ENCODE results near the gene ENOX1.

Gene ENOX1

DNA sequence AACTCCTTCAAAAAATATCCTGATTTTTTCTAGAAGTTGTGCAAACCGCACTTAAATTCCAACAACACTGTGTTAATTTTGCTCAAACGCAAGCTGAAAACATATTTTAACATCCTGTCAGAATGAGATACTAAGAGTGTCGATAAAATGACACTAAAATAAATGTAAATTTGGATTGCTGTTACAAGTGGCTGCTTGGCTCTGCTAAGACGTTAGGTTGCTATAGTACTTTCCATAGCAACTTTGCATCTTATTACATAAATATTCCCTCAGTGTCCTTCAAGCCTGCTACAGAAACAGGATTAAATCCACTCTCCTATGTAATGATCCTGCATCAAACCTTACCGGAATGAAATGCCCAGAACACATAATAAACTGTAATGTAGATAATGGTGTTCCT lies 471.2 kb downstream of the ENOX1 start:
- no peaks in the 10 kb centered on the region for H3K9me3 Mint-ChIP-seq

DNA sequence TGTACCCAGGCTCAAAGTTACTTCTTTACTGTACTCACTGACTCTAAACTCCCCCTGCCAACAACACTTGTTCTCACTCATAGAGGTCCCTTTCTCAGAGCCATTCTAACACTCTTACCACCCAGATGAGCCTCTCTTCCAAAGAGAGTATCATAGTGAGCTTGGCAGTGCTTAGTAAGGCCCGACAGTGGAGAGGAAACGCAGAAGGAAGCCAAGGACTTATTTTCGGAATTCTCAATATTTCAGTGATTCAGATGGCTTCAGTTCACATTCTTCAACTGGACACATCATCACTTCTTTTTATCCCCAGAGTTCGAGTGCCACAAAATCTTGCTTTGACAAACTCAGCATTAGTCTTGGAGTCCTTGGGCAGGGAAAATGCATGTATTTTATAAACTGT lies 477.5 kb downstream of the ENOX1 start:
- DNase-seq: no peak
- Mint-ChIP-seq H3K27ac (no peak overlapping the region), H3K36me3 (no peaks in the 10 kb centered on the region), H3K27me3 (peaks cover 19% of the 10 kb centered on the region), H3K4me1 (no peaks in the 10 kb centered on the region), H3K4me3 (no peak overlapping the region), H3K9me3 (no peaks in the 10 kb centered on the region)
- CTCF ChIA-PET: no interaction called here

More for the DNA sequence above, 471.2 kb downstream of the ENOX1 start:
- H3K4me1 Mint-ChIP-seq: no peaks in the 10 kb centered on the region
- H3K36me3 Mint-ChIP-seq: no peaks in the 10 kb centered on the region
- H3K27me3 Mint-ChIP-seq: peaks cover 14% of the 10 kb centered on the region
- DNase-seq: no peak
- CTCF ChIA-PET: no interaction called here
- H3K4me3 Mint-ChIP-seq: no peak overlapping the region
- no peak overlapping the region for H3K27ac Mint-ChIP-seq

DNA sequence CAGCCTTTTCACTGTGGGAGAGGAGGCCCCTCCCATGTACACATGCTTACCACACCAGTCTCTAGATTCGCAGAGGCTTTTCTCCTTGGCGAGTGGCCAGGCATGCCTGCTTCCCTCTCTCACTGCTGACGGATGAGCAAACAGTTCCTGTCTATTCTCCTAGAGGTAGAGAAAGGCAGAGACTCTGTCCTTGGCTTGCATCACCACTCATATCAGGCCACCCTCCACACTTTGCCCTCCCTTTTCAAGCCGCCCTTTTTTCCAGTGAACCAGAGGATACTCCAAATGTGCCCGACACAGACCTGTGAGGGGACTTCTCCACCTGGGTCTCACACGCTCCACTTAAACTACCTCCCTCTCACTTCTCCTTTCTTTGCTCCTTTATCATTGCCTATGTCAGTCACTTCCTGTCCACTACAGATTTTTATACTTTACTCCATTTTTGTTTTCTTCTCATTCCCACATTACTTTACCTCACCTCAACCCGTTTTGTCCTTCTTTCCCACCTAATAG lies 478.8 kb downstream of the ENOX1 start:
- no peak for DNase-seq
- Mint-ChIP-seq H3K9me3 (no peaks in the 10 kb centered on the region), H3K36me3 (no peaks in the 10 kb centered on the region), H3K27me3 (peaks cover 28% of the 10 kb centered on the region), H3K4me3 (no peak overlapping the region), H3K4me1 (no peaks in the 10 kb centered on the region), H3K27ac (no peak overlapping the region)
- CTCF ChIA-PET: no interaction called here

DNA sequence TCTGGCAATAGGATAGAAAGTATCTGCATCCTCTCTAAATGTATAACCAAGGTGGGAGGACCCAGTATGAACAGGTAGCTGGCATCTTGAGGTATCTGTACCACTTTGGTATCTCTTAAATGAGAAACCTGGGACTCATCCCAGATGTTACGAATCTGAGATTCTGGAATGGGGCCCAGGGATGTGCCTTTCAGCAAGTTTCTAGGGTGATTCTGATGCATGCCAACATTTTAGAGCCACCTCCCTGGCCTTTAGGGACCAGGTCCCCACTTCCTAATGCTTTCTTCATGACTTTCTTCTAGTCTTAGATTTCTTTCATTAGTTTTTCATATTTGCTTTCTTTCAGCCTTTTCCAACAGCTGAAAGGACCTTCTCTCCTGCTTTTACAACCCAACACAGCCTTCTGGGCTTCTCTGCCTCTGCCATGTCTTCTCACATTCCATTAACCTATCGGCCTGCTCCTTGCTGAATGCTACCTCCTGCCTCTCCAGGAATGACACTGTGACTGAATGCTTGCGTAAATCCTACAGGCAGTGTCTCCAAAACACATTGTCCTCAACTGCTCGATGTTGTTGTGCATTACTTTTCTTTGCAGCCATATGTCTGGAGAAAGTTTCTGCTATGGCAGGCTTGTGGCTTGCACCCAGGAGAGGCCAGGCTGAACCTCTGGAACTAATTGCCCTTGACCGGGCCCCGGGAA lies 479.4 kb downstream of the ENOX1 start:
- Mint-ChIP-seq H3K27me3 (peaks cover 27% of the 10 kb centered on the region), H3K36me3 (no peaks in the 10 kb centered on the region), H3K4me3 (no peak overlapping the region), H3K27ac (no peak overlapping the region), H3K4me1 (no peaks in the 10 kb centered on the region), H3K9me3 (no peaks in the 10 kb centered on the region)
- CTCF ChIA-PET: no interaction called here
- DNase-seq: no peak

DNA sequence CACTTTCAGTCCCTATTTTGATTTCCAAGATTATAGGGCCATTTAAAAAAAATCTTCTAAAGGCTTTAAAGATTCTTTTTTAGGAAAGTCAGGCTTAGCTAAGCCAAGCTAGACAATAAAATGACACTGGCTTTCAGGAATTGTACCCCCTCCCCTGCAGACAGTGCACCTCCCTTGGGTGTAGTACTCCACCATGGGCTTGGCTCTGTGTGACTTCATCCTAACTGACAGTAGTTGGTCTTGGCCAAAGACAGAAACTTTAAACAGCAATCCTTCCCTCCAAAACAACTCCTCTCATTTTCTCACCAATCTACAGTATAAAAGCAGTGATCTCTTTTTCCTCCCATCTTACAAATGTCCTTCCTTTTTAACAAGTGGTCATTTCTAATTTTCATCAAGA lies 480.4 kb downstream of the ENOX1 start:
- no peak overlapping the region for H3K4me3 Mint-ChIP-seq
- H3K27me3 Mint-ChIP-seq: peaks cover 23% of the 10 kb centered on the region
- CTCF ChIA-PET: no interaction called here
- no peaks in the 10 kb centered on the region for H3K4me1 Mint-ChIP-seq
- H3K9me3 Mint-ChIP-seq: no peaks in the 10 kb centered on the region
- no peak for DNase-seq
- H3K27ac Mint-ChIP-seq: no peak overlapping the region
- H3K36me3 Mint-ChIP-seq: no peaks in the 10 kb centered on the region

DNA sequence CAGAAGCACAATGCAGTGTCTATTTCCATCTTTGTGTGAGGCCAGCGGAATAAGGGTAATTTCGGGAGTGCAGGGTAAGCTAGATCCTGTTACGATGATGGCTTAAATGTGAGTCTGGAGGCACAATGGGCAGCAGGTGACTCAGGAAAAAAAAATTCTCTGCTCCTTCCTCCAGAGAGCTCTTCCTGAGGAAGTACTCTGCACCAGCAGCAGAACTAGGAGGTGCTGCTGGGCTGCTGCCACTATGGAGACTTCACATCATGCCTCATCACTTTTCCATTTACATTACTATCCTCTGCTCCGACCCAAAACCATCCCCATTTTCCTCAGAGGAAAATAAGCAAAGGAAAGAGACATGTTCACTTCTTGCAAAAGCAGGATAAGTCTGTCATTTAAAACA lies 481.4 kb downstream of the ENOX1 start:
- no peak for DNase-seq
- Mint-ChIP-seq H3K27ac (no peak overlapping the region), H3K4me1 (no peaks in the 10 kb centered on the region), H3K9me3 (no peaks in the 10 kb centered on the region), H3K27me3 (peaks cover 25% of the 10 kb centered on the region), H3K4me3 (no peak overlapping the region), H3K36me3 (no peaks in the 10 kb centered on the region)
- CTCF ChIA-PET: interaction anchor here (1.1 kb wide), 1 partner anchor 499 kb away, joined by 4 read pairs; no protein-coding TSS in a partner anchor

DNA sequence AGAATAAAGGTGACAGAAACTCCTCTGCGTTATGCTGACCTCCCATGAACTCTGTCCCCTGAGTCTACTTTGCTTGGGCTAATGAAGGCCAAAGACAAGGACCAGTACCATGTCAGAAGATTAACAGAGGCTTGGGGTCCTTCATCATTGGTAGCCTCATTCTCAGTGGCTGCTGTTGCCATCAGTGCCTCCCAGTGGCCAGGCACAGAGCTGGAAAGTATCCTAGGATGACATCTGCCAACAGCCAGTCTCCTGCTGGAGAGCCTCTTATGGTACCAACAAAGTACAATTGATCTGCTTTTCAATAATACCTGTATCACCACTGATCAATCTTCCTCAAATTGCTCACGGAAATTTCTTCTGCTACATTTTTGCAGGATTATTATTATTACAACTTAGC lies 481.8 kb downstream of the ENOX1 start:
- Mint-ChIP-seq H3K4me1 (no peaks in the 10 kb centered on the region), H3K27ac (no peak overlapping the region), H3K36me3 (no peaks in the 10 kb centered on the region), H3K4me3 (no peak overlapping the region), H3K27me3 (peaks cover 27% of the 10 kb centered on the region), H3K9me3 (no peaks in the 10 kb centered on the region)
- CTCF ChIA-PET: interaction anchor here (1.1 kb wide), 1 partner anchor 500 kb away, joined by 4 read pairs; no protein-coding TSS in a partner anchor
- DNase-seq: no peak

DNA sequence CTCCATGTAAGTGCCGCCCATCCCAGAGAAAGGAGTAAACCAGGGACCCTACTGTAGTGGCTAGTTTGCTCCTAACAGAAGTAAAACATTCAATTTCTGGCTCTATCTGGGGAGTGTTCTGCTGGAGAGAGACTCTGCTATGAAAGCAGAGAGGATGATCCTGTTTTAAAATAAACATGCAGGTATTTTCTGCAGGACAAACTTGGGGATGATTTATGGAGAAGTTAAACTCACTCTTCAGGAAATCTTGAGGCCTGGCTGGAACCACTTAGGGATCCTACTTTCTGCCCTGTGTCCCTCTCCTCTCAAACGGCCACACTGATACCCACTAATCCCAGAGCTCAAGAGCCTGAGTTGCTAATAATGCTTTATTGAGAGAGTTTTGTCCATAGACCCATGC lies 482.3 kb downstream of the ENOX1 start:
- Mint-ChIP-seq H3K9me3 (no peaks in the 10 kb centered on the region), H3K27ac (no peak overlapping the region), H3K36me3 (no peaks in the 10 kb centered on the region), H3K4me1 (no peaks in the 10 kb centered on the region), H3K27me3 (peaks cover 30% of the 10 kb centered on the region), H3K4me3 (no peak overlapping the region)
- DNase-seq: no peak
- CTCF ChIA-PET: no interaction called here

DNA sequence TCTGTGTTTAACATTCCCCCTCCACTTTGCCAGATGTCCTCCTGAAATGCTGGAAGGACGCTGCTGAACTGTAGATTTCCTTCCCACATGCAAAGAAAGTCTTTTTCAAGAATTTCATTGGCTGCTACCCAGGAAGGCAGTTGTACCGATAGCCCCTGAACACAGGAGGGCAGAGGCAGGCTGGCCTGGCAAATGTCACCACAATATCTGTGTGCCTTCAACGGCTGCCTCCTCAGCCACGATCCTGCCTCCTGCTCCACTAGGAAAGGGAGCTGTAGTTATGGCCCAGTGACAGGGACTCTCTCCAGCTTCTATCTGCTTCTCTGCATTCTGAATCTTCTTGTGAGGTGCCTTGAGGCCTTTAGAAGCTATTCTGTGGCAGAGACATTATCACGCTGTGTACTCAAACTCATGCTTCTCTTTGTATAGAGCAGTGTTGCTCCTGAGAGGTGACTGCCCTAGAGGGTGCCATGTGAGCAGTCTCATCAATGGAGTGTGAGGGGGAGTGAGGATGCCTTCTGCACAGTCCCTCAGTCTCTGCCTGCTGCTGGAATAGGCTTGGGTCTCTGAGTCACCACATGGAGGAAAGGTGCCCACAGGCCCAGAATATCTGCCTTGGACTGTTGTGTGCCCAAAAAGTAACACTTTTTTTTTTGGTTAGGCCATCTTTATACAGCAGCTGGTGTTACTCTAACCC lies 483.6 kb downstream of the ENOX1 start:
- Mint-ChIP-seq H3K36me3 (no peaks in the 10 kb centered on the region), H3K9me3 (no peaks in the 10 kb centered on the region), H3K4me3 (no peak overlapping the region), H3K27ac (no peak overlapping the region), H3K27me3 (peaks cover 38% of the 10 kb centered on the region), H3K4me1 (no peaks in the 10 kb centered on the region)
- CTCF ChIA-PET: no interaction called here
- peak; percentile 35 for DNase-seq

DNA sequence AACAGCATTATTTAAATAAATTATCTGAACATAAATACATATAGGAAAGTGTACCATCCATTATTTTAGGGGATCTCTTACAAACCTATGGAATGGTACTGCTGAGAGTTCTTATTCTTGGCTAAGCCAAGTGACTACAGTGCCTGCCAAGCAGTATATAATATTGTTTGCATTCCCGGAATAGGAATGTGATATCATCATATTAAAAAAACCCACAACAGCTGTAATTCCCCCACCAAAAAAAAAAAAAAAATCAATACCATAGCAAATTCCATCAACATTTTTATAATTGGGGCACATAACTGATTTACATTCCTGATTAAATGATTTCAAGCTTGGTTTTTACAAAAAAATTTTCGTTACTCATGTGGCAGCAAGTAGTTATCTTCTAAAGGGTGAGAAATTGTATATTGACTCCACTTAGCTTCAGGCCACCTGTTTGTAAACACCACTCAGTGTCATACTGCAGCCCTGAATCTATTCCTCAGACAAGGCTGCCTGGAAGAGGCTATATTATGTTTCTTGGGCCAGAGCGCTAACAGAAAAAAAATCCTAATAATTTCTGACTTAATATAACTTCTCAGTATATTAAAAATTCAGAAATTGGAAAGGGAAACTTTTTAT lies 485.3 kb downstream of the ENOX1 start:
- Mint-ChIP-seq H3K27me3 (peaks cover 35% of the 10 kb centered on the region), H3K4me1 (no peaks in the 10 kb centered on the region), H3K4me3 (no peak overlapping the region), H3K36me3 (no peaks in the 10 kb centered on the region), H3K9me3 (no peaks in the 10 kb centered on the region), H3K27ac (no peak overlapping the region)
- no peak for DNase-seq
- CTCF ChIA-PET: interaction anchor here (0.6 to 0.8 kb wide), 2 partner anchors 13 to 178 kb away, joined by 3 to 4 read pairs; no protein-coding TSS in a partner anchor

DNA sequence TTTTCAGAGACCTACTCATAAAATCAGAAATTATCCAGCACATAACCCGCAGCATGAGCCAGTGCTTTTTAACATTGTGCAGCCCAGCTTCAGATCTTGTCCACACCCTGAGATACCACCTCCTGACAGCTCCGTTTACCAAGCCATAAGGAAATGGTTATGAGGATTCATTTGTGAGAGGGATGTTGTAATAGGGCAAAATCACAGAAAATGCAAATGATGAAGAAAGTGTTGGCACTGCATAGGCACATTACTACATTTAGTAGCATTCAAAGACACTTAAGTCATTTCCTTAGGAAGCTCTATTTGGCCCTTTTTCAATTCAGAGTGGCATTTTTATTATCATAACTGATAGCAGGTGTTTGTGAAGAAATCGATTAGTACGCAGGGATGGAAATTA lies 485.9 kb downstream of the ENOX1 start:
- Mint-ChIP-seq H3K27ac (no peak overlapping the region), H3K9me3 (no peaks in the 10 kb centered on the region), H3K36me3 (no peaks in the 10 kb centered on the region), H3K27me3 (peaks cover 34% of the 10 kb centered on the region), H3K4me3 (no peak overlapping the region), H3K4me1 (no peaks in the 10 kb centered on the region)
- CTCF ChIA-PET: no interaction called here
- no peak for DNase-seq

DNA sequence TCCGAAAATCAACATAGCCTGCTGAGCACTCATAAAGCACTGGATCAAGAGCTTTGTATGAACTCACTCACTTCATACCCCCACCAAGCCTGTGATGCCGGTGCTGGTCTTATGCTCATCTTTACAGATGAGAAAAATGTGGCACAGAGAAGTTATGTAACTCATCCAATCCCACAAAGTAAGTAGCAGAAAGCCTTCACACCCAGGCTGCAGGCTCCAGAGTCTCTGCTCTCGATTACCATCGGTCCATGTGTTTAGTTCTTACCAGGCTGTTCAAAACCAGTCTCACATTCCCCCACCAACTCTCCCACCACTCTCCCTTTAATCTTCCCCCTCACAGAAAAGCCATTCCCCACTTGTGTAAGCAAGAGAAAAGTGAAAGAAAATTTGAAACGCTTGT lies 487.4 kb downstream of the ENOX1 start:
- Mint-ChIP-seq H3K4me1 (no peaks in the 10 kb centered on the region), H3K9me3 (no peaks in the 10 kb centered on the region), H3K36me3 (no peaks in the 10 kb centered on the region), H3K27ac (no peak overlapping the region), H3K27me3 (peaks cover 31% of the 10 kb centered on the region), H3K4me3 (no peak overlapping the region)
- CTCF ChIA-PET: no interaction called here
- no peak for DNase-seq

DNA sequence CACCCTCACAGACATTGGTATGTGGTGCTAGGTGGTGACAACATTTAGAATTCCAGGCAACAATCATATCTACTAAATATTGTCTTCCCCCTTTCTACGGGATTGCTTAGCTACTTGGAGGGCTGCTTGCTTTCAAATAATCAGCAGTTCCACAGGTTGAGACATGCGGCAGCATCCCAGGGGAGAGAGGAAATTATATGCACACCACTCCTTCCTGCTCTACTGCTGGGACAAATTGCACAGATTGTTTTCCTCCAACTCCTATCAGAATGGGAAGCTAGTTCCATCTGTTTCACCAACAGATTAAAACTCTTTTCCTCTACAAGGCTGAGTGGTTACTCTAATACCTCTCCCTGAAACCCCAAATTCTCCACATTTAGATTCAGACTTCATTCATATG lies 488.0 kb downstream of the ENOX1 start:
- Mint-ChIP-seq H3K27ac (no peak overlapping the region), H3K4me1 (no peaks in the 10 kb centered on the region), H3K9me3 (no peaks in the 10 kb centered on the region), H3K4me3 (no peak overlapping the region), H3K36me3 (no peaks in the 10 kb centered on the region), H3K27me3 (peaks cover 28% of the 10 kb centered on the region)
- CTCF ChIA-PET: no interaction called here
- no peak for DNase-seq

DNA sequence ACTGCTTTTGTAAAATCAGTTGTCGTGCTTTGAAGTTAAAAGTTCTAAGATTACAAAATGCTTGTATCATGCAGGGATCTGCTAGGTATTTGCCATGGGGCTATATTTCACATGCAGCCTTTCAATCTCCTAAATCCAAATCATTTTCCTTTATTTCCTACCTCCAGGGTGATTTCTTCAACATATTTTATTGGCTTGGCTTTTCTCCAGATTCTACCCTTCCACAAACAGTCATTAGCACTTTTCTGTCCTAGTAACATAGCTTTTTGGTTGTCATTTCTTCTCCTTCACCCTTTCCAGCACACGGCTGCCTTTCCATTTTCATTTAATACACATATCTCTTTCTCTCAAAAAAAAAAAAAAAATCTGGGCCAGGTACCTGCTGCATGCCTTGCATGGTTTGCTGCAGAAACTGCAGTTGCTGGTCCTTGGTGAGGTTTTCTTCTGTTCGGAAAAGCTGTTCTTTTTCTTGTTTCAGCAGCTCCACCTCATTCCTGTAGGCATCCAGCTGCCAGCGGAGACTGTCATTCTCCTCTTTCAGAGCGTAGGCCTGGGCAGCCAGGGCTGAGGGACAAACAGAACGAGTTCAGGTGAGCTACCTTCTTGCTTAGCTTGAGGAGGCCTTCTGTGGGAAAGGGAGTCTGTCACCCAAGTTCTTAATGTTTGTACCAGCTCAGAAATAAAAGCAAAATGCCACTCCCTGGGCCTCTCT lies 488.6 kb downstream of the ENOX1 start:
- no peaks in the 10 kb centered on the region for H3K4me1 Mint-ChIP-seq
- H3K27ac Mint-ChIP-seq: no peak overlapping the region
- H3K27me3 Mint-ChIP-seq: peaks cover 24% of the 10 kb centered on the region
- H3K4me3 Mint-ChIP-seq: no peak overlapping the region
- H3K9me3 Mint-ChIP-seq: no peaks in the 10 kb centered on the region
- DNase-seq: no peak
- CTCF ChIA-PET: no interaction called here
- no peaks in the 10 kb centered on the region for H3K36me3 Mint-ChIP-seq

Measured in activated naive CD4-positive, alpha-beta T cell treated with anti-CD3 and anti-CD28 coated beads, Interleukin-2, amount 10 ng/mL, durations not matched to agents 7 days and 5 days (primary cell).